ENCODE results near the gene KLK12. TPM values are rescaled to one million over a fixed set of nuclear protein-coding genes. Genes with fewer than 3 reads are reported as not detected.

KLK12 gene
- polyA plus RNA-seq, 1 donor from 2014 or later, result not detected

DNA sequence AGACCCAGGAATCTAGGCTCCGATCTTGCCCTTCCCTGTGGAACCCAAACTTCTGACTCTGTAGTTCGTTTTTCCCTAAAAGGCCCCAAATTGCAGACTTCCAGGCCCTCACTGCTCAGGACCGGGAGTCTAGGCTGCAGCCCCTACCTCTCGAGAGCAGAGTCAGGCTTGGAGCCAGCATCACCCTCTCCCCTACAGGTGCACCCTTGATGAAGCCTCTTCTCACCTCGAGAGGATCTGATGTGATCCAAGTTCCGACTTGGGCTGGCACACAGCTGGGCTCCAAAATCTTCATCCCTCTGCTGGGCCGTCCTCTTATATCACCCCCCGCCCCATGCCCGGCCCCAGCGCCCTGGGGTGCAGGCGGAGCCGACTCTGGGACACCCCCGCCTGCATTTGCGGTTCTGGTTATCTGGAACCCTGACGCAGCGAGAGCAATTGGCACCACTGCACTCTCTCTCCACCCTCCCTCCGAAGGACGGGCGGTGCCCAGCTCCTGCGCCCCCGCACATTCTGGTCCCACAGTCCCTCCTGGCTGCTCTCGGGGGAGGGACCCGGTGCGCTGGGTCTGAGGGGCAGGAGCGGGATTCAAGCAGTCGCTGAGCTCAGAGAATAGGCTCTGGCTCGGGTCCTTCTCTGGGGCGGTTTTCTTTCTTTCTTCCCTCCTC is 51.0 kb downstream of the KLK12 start, which contains the start of gene KLK7:
KLK7 (minus strand) TSS at position 293 of the 668 bp plus-strand sequence. CDS start 1,518 bp downstream, outside the sequence.
- H3K4me2 ChIP-seq (ENCODE audit: low read length), result no peak within 1 kb of the TSS
- H3K27me3 ChIP-seq (ENCODE audit: insufficient read depth, low read depth, low read length), result no peaks in the 10 kb centered on the region
- no peaks in the 10 kb centered on the region for H3K79me2 ChIP-seq (replicated peaks; ENCODE audit: insufficient read depth, low read length)
- H4K20me1 ChIP-seq (ENCODE audit: insufficient read depth), result no peaks in the 10 kb centered on the region
- TF ChIP-seq, protein P1, sequence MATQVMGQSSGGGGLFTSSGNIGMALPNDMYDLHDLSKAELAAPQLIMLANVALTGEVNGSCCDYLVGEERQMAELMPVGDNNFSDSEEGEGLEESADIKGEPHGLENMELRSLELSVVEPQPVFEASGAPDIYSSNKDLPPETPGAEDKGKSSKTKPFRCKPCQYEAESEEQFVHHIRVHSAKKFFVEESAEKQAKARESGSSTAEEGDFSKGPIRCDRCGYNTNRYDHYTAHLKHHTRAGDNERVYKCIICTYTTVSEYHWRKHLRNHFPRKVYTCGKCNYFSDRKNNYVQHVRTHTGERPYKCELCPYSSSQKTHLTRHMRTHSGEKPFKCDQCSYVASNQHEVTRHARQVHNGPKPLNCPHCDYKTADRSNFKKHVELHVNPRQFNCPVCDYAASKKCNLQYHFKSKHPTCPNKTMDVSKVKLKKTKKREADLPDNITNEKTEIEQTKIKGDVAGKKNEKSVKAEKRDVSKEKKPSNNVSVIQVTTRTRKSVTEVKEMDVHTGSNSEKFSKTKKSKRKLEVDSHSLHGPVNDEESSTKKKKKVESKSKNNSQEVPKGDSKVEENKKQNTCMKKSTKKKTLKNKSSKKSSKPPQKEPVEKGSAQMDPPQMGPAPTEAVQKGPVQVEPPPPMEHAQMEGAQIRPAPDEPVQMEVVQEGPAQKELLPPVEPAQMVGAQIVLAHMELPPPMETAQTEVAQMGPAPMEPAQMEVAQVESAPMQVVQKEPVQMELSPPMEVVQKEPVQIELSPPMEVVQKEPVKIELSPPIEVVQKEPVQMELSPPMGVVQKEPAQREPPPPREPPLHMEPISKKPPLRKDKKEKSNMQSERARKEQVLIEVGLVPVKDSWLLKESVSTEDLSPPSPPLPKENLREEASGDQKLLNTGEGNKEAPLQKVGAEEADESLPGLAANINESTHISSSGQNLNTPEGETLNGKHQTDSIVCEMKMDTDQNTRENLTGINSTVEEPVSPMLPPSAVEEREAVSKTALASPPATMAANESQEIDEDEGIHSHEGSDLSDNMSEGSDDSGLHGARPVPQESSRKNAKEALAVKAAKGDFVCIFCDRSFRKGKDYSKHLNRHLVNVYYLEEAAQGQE (IDR thresholded peaks at IDR 0.05; ENCODE audit: borderline replicate concordance), result no peak
- no peak for TF ChIP-seq EP300 (conservative IDR thresholded peaks at IDR 0.05; ENCODE audit: poor library complexity, severe bottlenecking)
- TF ChIP-seq EZH2 (IDR thresholded peaks at IDR 0.05; ENCODE audit: borderline replicate concordance, insufficient read depth, low read length, poor library complexity, severe bottlenecking), result no peak
- H3F3A ChIP-seq (ENCODE audit: insufficient read depth, low read length, poor library complexity, severe bottlenecking), result no peaks in the 10 kb centered on the region
- no peaks in the 10 kb centered on the region for H3K36me3 ChIP-seq (ENCODE audit: insufficient read depth, low read length)
- H3K4me3 ChIP-seq (ENCODE audit: low read length), result no peak within 1 kb of the TSS
- H3K27ac ChIP-seq (ENCODE audit: low read length), result no peak within 1 kb of the TSS
- H3K9ac ChIP-seq (ENCODE audit: low read length), result no peak within 1 kb of the TSS
- no peaks in the 10 kb centered on the region for H3K9me2 ChIP-seq (ENCODE audit: insufficient read depth, low read length)
- H2AFZ ChIP-seq (ENCODE audit: low read depth, low read length), result no peak within 1 kb of the TSS
- no peaks in the 10 kb centered on the region for H3K9me3 ChIP-seq (ENCODE audit: low read length)

DNA sequence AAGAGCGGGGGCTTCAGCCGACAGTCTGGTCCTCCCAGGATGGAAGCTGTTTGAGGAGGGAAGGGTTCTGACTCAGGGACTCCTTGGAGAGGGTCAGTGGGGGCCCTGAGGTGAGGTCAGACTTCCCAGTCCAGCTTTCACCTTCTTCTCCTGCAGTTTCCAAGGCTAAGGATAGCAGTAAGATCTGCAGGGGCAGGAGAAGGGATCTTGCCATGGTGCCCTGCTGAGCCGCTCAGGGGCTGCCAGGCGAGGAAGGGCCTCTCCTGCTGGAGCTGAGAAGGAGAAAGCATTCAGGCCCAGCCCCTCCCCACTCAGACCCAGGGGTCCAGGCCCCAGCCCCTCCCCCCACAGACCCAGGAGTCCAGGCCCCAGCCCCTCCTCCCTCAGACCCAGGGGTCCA is 52.6 kb downstream of the KLK12 start:
- Histone ChIP-seq H3K9me3 (ENCODE audit: low read length) (no peaks in the 10 kb centered on the region), H4K20me1 (ENCODE audit: insufficient read depth) (no peaks in the 10 kb centered on the region), H3K27ac (ENCODE audit: low read length) (no peak overlapping the region), H3K36me3 (ENCODE audit: insufficient read depth, low read length) (no peaks in the 10 kb centered on the region), H3K27me3 (ENCODE audit: insufficient read depth, low read depth, low read length) (no peaks in the 10 kb centered on the region), H3K4me2 (ENCODE audit: low read length) (no peak overlapping the region), H3K79me2 (replicated peaks; ENCODE audit: insufficient read depth, low read length) (no peaks in the 10 kb centered on the region), H3F3A (ENCODE audit: insufficient read depth, low read length, poor library complexity, severe bottlenecking) (no peaks in the 10 kb centered on the region), H3K9me2 (ENCODE audit: insufficient read depth, low read length) (no peaks in the 10 kb centered on the region), H2AFZ (ENCODE audit: low read depth, low read length) (no peak overlapping the region), H3K4me3 (ENCODE audit: low read length) (no peak overlapping the region), H3K9ac (ENCODE audit: low read length) (no peak overlapping the region)
- no peak for TF ChIP-seq EP300 (conservative IDR thresholded peaks at IDR 0.05; ENCODE audit: poor library complexity, severe bottlenecking)
- TF ChIP-seq POLR2AphosphoS5 (IDR thresholded peaks at IDR 0.05), result no peak
- no peak for TF ChIP-seq EZH2 (IDR thresholded peaks at IDR 0.05; ENCODE audit: borderline replicate concordance, insufficient read depth, low read length, poor library complexity, severe bottlenecking)
- no peak for TF ChIP-seq TAF1 (IDR thresholded peaks at IDR 0.05; ENCODE audit: low read depth)
- no peak for TF ChIP-seq SMC3 (conservative IDR thresholded peaks at IDR 0.05; ENCODE audit: poor library complexity)
- TF ChIP-seq MXI1 (conservative IDR thresholded peaks at IDR 0.05; ENCODE audit: poor library complexity, severe bottlenecking), result no peak
- no peak for TF ChIP-seq RAD21 (conservative IDR thresholded peaks at IDR 0.05)
- TF ChIP-seq, protein P1 (IDR thresholded peaks at IDR 0.05; ENCODE audit: borderline replicate concordance), result no peak
- no peak for TF ChIP-seq CTCF (IDR thresholded peaks at IDR 0.05; ENCODE audit: poor library complexity, severe bottlenecking)

Measured in neural cell (in vitro differentiated cells).